Measurements from ENCODE around the gene MRPL53.
"Not testable (repeated sequence)": the region's sequence is repeated elsewhere in the genome, so short reads cannot be mapped to it uniquely, and the experiment has no call there.

The MRPL53 gene

GRCh38 chr2:74481431-74481830 is 9.0 kb upstream of the MRPL53 start:
- no peak for DNase-seq

GRCh38 chr2:74474899-74475298 is 2.4 kb upstream of the MRPL53 start:
- DNase-seq, result no peak

DNA sequence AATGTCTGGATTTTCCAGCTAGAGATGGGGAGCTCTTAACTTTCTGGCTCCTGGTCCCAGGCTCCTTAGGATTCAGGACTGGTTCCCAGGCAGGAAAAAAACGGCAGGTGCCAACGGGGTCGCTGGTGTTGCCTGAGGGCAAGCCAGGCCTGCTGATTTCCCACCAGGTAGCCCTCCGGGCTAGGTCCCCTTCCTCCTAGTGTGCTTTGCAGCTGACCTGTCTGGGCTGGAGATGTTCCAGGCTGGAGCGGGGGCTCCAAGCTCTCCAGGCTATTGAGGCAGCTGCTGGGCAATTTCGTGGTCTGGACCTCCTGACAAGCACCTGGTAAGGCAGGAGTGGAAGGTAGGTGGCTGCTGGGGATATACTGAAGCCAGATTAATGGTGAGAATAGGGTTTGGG is 2.0 kb upstream of the MRPL53 start:
- no peak for DNase-seq

- no peak for DNase-seq
Observed at GRCh38 chr2:74472945-74473258, 422 bp upstream of the MRPL53 start.

- DNase-seq, result no peak
Observed at GRCh38 chr2:74471332-74472065, 981 bp downstream of the MRPL53 start.

DNA sequence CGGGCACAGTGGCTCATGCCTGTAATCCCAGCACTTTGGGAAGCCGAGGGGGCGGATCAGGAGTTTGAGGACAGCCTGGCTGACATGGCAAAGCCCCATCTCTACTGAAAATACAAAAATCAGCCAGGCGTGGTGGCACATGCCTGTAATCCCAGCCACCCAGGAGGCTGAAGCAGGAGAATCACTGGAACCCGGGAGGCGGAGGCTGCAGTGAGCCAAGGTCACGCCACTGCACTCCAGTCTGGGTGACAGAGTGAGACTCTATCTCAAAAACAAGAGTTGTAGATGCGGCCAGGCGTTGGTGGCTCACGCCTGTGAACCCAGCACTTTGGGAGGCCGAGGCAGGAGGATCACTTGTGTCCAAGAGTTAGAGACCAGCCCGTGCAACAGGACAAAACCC is 1.7 kb downstream of the MRPL53 start:
- DNase-seq, result not testable (repeated sequence)

- DNase-seq, result no peak
Observed at GRCh38 chr2:74464406-74464805, 8.1 kb downstream of the MRPL53 start.

DNA sequence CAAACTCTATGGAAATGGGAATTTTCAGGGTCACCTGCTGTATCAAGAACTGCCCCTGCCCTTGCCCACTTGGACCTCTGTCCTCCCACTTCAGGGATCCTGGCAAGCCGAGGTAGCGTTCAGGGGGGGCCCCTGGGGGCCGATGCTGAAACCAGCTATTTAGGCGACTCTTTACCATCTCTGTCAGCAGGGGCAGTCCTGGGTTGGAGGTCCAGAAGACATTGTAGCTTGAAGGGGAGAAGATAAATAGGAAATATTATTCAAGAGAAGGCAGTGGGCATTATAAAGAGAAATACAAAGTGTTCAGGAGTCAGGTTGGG is 9.7 kb downstream of the MRPL53 start:
- DNase-seq, result no peak

GRCh38 chr2:74462054-74462785 is 10.3 kb downstream of the MRPL53 start:
- DNase-seq, result no peak

GRCh38 chr2:74461187-74462053 is 11.1 kb downstream of the MRPL53 start:
- no peak for DNase-seq

- DNase-seq, result not testable (repeated sequence)
Observed at GRCh38 chr2:74460187-74460586, 12.3 kb downstream of the MRPL53 start.

DNA sequence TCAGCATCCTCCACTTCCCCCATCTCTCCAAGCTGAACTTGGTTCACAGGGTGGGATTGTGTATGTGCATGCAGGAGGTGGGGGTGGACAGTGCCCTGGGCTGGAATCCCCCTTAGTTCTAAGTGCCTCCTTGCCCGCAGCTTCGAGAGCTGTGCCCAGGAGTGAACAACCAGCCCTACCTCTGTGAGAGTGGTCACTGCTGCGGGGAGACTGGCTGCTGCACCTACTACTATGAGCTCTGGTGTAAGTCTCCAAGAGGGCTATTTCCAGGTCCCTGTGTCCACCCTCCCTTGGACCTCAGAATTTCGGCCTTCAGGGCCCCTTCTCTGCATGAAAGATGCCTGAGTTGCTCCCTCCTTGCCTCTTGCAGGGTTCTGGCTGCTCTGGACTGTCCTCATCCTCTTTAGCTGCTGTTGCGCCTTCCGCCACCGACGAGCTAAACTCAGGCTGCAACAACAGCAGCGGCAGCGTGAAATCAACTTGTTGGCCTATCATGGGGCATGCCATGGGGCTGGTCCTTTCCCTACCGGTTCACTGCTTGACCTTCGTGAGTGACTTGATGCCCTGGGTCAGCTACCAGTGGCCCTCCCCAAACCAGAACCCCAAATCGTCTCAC is 12.9 kb downstream of the MRPL53 start:
- not testable (repeated sequence) for DNase-seq

DNA sequence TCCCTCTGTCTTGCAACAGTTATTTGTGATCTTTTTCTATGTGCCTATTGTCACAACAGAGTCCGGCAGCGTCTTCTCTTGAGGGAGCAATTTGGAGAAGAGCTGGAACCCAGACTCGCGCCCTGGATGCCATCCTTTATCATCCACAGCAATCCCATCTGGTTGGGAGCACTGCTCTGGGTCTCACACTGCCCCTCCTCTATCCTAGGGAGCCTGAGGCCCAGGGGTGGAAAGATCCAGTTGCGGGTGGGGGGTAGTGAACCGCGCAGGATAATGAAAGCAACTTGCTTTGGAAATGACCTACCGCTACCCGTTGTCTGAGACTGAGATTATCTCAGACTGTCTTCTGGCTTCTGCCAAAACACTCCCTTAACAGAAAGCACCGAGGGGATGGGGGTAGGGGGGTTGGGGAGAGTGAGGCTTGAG is 13.5 kb downstream of the MRPL53 start:
- DNase-seq, result no peak

- DNase-seq, result peak; percentile 100
Observed at GRCh38 chr2:74458132-74458937, 14.1 kb downstream of the MRPL53 start, which contains the start of gene WBP1. TSS of gene WBP1 (plus strand) at chr2:74458438. CDS start at chr2:74458603, 165 bp downstream.

GRCh38 chr2:74457549-74458131 is 14.8 kb downstream of the MRPL53 start:
- peak; percentile 87 for DNase-seq

DNA sequence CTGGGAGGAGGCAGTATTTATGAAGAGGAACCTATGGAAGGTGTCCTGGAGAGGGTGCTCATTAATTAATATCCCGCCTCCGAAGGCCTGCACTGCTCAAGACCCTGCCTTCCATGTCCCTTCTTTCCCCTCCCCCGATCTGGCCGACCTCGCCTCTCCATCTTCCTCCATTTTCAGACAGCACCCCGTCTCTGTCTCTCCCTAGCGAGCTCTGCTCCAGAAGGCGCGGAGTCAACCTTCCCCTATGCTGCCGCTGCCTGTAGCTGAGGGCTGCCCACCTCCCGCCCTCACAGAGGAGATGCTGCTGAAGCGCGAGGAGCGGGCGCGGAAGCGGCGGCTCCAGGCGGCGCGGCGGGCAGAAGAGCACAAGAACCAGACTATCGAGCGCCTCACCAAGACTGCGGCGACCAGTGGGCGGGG is 15.3 kb downstream of the MRPL53 start:
- no peak for DNase-seq

DNA sequence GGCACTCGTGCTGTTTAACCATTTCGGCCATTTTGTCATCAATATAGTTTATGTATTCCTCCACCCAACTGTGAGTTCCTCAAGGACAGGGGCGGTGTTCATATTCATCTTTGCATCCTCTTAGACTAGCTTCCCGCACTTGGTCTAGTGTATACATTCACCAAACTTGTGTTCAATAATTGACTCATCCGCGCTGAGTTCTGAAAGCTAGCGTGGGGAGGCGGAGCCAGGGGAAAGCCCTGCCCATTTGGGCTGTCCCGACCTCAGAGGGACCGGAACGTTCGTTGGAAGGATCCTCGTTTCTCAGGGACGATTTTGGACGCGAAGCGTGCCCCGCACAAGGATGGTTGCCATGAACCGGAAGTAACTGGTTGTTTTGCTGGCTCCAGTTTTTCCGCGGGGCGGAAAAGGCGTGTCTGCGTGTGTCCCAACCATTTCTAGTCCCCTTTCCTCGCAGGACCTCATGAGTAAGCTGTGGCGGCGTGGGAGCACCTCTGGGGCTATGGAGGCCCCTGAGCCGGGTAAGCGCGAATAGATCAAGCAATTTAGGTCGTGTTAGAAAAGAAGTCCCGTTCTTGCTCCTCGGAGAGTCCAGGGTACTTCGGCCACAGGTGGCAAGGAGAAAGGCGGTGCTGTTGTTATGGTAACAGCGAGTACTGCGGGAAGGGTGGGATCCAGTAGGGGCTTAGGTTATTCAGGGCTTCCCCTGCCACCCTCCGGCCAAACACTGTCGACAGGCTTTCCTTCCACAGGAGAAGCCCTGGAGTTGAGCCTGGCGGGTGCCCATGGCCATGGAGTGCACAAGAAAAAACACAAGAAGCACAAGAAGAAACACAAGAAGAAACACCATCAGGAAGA is 17.6 kb downstream of the MRPL53 start, which contains the start of gene INO80B:
TSS of gene INO80B (plus strand) at position 434 of the 858 bp plus-strand sequence. CDS start at position 464, 30 bp downstream.
- peak; percentile 98 to 99 for DNase-seq

GRCh38 chr2:74450570-74451190 is 21.8 kb downstream of the MRPL53 start:
- no peak for DNase-seq

- no peak for DNase-seq
Observed at GRCh38 chr2:74448771-74449170, 23.7 kb downstream of the MRPL53 start.

Measured in CD4-positive, alpha-beta T cell treated with Interleukin-4 for 1 hour (primary cell).